Renal pelvis (tissue), 4 donors: Measurements from ENCODE around the gene ZNF678. TPM values are rescaled to one million over a fixed set of nuclear protein-coding genes. Genes with fewer than 3 reads are reported as not detected.
"Not testable (repeated sequence)": the region's sequence is repeated elsewhere in the genome, so short reads cannot be mapped to it uniquely, and the experiment has no call there.

Experiments used
- DNase-seq: peaks from one replicate; pipeline ENCODE4 v3.0.0-alpha.2; 2013
- polyA plus RNA-seq, 3 donors: library from polyadenylated mRNA; unstranded; fragments of 120-200 nt; gene quantifications; one replicate each; pipeline ENCODE4 v1.2.1, GENCODE V29; 2013; ENCODE audit not compliant: insufficient read length in 3 of 3

The ZNF678 gene
- polyA plus RNA-seq, 3 donors = 12.6 to 14.5 (median 13.2) TPM

- DNase-seq = not testable (repeated sequence)
Observed at GRCh38 chr1:227701631-227702030, 138.3 kb downstream of the ZNF678 start.

GRCh38 chr1:227707846-227708245, 144.5 kb downstream of the ZNF678 start:
- no peak for DNase-seq

DNA sequence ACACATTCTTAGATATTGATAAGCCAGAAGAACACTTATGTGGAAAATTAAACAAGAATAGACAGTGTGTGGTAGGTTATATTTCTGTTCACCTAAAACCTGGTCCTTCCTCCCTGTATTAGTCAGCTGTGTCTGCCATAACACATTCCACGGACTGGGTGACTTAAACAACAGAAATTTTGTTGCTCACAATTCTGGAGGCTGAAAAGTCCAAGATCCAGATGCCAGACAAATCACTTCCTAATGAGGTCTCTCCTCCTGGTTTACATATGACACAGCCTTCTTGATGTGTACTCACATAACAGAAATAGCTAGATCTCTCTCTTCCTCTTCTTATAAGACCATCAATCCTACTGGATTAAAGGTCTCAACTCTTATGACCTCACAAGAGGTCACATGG, 146.1 kb downstream of the ZNF678 start:
- DNase-seq = no peak

DNA sequence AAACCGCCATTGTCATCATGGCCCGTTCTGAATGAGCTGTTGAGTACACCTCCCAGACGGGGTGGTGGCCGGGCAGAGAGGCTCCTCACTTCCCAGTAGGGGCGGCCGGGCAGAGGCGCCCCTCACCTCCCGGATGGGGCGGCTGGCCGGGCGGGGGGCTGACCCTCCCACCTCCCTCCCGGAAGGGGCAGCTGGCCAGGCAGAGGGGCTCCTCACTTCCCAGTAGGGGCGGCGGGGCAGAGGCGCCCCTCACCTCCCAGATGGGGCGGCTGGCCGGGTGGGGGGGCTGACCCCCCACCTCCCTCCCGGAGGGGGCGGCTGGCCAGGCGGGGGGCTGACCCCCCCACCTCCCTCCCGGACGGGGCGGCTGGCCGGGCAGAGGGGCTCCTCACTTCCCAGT, 147.1 kb downstream of the ZNF678 start:
- not testable (repeated sequence) for DNase-seq

DNA sequence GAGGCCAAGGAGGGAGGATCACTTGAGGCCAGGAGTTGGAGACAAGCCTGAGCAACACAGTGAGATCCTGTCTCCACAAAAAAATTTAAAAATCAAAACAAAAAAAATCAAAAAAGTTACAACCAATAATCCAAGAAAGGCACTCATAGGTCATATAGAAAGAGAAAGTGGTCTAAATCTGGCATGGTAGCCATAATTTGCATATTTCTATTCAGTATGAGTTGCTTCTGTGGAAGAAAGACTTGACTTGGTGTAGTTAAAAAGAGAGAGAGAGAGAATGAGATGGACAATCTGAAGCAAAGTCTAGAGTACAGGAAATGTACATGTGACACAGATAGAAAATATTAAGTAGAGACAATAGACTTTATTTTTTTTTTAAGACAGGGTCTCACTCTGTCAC, 149.3 kb downstream of the ZNF678 start:
- no peak for DNase-seq

- no peak for DNase-seq
Observed at GRCh38 chr1:227718932-227719331, 155.6 kb downstream of the ZNF678 start.

- no peak for DNase-seq
Observed at GRCh38 chr1:227723474-227723873, 160.1 kb downstream of the ZNF678 start.

GRCh38 chr1:227725046-227725445, 161.7 kb downstream of the ZNF678 start:
- DNase-seq = no peak

- DNase-seq = no peak
Observed at GRCh38 chr1:227726318-227726717, 163.0 kb downstream of the ZNF678 start.

Other genes starting within 250 kb of the ZNF678 start
- 10 to 100 TPM; 36.9 to 40.2 (median 40.0) TPM for gene CDC42BPA, start 245.1 kb upstream of the ZNF678 start, polyA plus RNA-seq
- 10 to 100 TPM; 18.6 to 21.1 (median 18.8) TPM for gene JMJD4, start 171.7 kb downstream of the ZNF678 start, polyA plus RNA-seq
- gene SNAP47, start 171.9 kb downstream of the ZNF678 start, polyA plus RNA-seq = 10 to 100 TPM; 44.9 to 46.1 (median 45.1) TPM